H1 (cell line): ENCODE measurements around the gene TNS1. TPM values are rescaled to one million over a fixed set of nuclear protein-coding genes. Genes with fewer than 3 reads are reported as not detected.

Experiments used
- CTCF ChIA-PET: fragments of 300-600 bp; sonication (Branson Sonifier 250); formaldehyde crosslinking; loops from one replicate; lab custom pipeline; 2021; ENCODE audit not compliant: partially characterized antibody; lab: Charles Lee
- POLR2A ChIA-PET: fragments of 300-600 bp; sonication (Branson Sonifier 250); formaldehyde crosslinking; loops from one replicate; lab custom pipeline; 2021; ENCODE audit warnings: inconsistent platforms; ENCODE audit not compliant: partially characterized antibody; lab: Charles Lee
- DNase-seq, 2 experiments: peaks; one replicate each; pipeline versions ENCODE4 v3.0.0 to v3.0.0-alpha.2; 2010 to 2022; ENCODE audit warnings: low spot score in 2 of 2, low read depth in 1 of 2, mixed read lengths in 1 of 2
- FAIRE-seq: peaks from 2 replicates; lab custom pipeline; 2011; peaks lifted over from hg19 to GRCh38; lab: Jason Lieb, UNC
- H2AFZ ChIP-seq: 2 replicates; pipeline ENCODE4 v1.8.1; 2012; ENCODE audit warnings: low read length, inconsistent platforms
- H2AK5ac ChIP-seq: 2 replicates; pipeline ENCODE4 v1.6.1; 2013; ENCODE audit warnings: low read depth, low read length
- H2BK120ac ChIP-seq: replicated peaks from 2 replicates; pipeline ENCODE3; 2013; ENCODE audit warnings: low read depth, low read length, inconsistent platforms
- H2BK12ac ChIP-seq: 2 replicates; pipeline ENCODE4 v1.6.1; 2013; ENCODE audit warnings: low read depth, low read length
- H2BK15ac ChIP-seq: 2 replicates; pipeline ENCODE4 v1.6.1; 2013; ENCODE audit warnings: low read length
- H2BK20ac ChIP-seq: 2 replicates; pipeline ENCODE4 v1.6.1; 2013; ENCODE audit warnings: low read length
- H2BK5ac ChIP-seq: 2 replicates; pipeline ENCODE4 v1.6.1; 2013; ENCODE audit warnings: low read depth, low read length
- H3K14ac ChIP-seq: 2 replicates; pipeline ENCODE4 v1.6.1; 2013; ENCODE audit warnings: inconsistent platforms; ENCODE audit not compliant: insufficient read length
- H3K18ac ChIP-seq: 2 replicates; pipeline ENCODE4 v1.6.1; 2013; ENCODE audit warnings: low read length; ENCODE audit errors: extremely low read depth
- H3K23ac ChIP-seq: 2 replicates; pipeline ENCODE4 v1.6.1; 2013; ENCODE audit warnings: inconsistent platforms; ENCODE audit not compliant: insufficient read length
- H3K23me2 ChIP-seq: 2 replicates; pipeline ENCODE4 v1.6.1; 2013; ENCODE audit warnings: low read depth, low read length
- H3K27ac ChIP-seq: 2 replicates; pipeline ENCODE4 v1.6.1; 2011; ENCODE audit warnings: low read depth, low read length, inconsistent platforms
- H3K27me3 ChIP-seq, 4 experiments: replicated peaks in 1 of 4; 1 replicate in 1 of 4; 2 replicates in 3 of 4; pipeline versions ENCODE4 v1.6.1 to v1.8.1; 2011 to 2013; ENCODE audit warnings: low read length in 3 of 4, mild to moderate bottlenecking in 3 of 4, inconsistent platforms in 2 of 4, mixed read lengths in 2 of 4, moderate library complexity in 1 of 4; ENCODE audit not compliant: control insufficient read depth in 3 of 4, insufficient read depth in 3 of 4; ENCODE audit errors: extremely low read depth in 1 of 4
- H3K36me3 ChIP-seq, 4 experiments: 2 replicates each; pipeline versions ENCODE4 v1.6.1 to v1.8.1; 2011 to 2013; ENCODE audit warnings: mild to moderate bottlenecking in 4 of 4, low read length in 3 of 4, moderate library complexity in 2 of 4, control low read depth in 1 of 4, inconsistent platforms in 1 of 4; ENCODE audit not compliant: insufficient read depth in 4 of 4, control insufficient read depth in 2 of 4
- H3K4ac ChIP-seq: replicated peaks from 2 replicates; pipeline ENCODE3; 2013; ENCODE audit warnings: low read length, low read depth, mixed read lengths, inconsistent platforms; ENCODE audit not compliant: insufficient read length
- H3K4me1 ChIP-seq, 4 experiments: replicated peaks in 1 of 4; 1 replicate in 1 of 4; 2 replicates in 3 of 4; pipeline versions ENCODE4 v1.6.1 to v1.8.1; 2011 to 2013; ENCODE audit warnings: low read length in 3 of 4, inconsistent platforms in 2 of 4, mixed read lengths in 1 of 4; ENCODE audit not compliant: insufficient read depth in 4 of 4, control insufficient read depth in 3 of 4
- H3K4me2 ChIP-seq, 2 experiments: 2 replicates each; pipeline versions ENCODE4 v1.6.1 to v1.8.1; 2011 to 2013; ENCODE audit warnings: low read depth in 2 of 2, low read length in 2 of 2, control low read depth in 1 of 2, inconsistent platforms in 1 of 2, mild to moderate bottlenecking in 1 of 2; ENCODE audit not compliant: insufficient read depth in 1 of 2
- H3K4me3 ChIP-seq, 4 experiments: fragments of 200-600, 300-600 bp in 1 of 4; sonication (generic), shearing (Covaris generic), sonication (Bioruptor Twin) in 1 of 4; 2 replicates each; pipeline versions ENCODE4 v1.5.1 to v1.8.1; 2011 to 2016; ENCODE audit warnings: low read length in 4 of 4, low read depth in 3 of 4, control low read depth in 2 of 4, inconsistent platforms in 2 of 4, mild to moderate bottlenecking in 2 of 4, mixed read lengths in 1 of 4, moderate library complexity in 1 of 4; ENCODE audit not compliant: insufficient read depth in 2 of 4; ENCODE audit errors: extremely low read depth in 1 of 4
- H3K56ac ChIP-seq: replicated peaks from 2 replicates; pipeline ENCODE3; 2013; ENCODE audit warnings: low read depth, mild to moderate bottlenecking, mixed read lengths, low read length, inconsistent platforms; ENCODE audit not compliant: insufficient read length
- H3K79me1 ChIP-seq: 2 replicates; pipeline ENCODE4 v1.6.1; 2013; ENCODE audit warnings: low read depth, low read length, control low read depth
- H3K79me2 ChIP-seq, 2 experiments: 2 replicates each; pipeline versions ENCODE4 v1.6.1 to v1.8.1; 2012 to 2013; ENCODE audit warnings: low read length in 2 of 2, mild to moderate bottlenecking in 2 of 2, inconsistent platforms in 1 of 2; ENCODE audit not compliant: insufficient read depth in 2 of 2, control insufficient read depth in 1 of 2
- H3K9ac ChIP-seq, 4 experiments: replicated peaks in 1 of 4; 1 replicate in 1 of 4; 2 replicates in 3 of 4; pipeline versions ENCODE4 v1.6.1 to v1.8.1; 2011 to 2013; ENCODE audit warnings: low read depth in 3 of 4, low read length in 3 of 4, control low read depth in 2 of 4, mild to moderate bottlenecking in 2 of 4, moderate library complexity in 2 of 4, inconsistent platforms in 1 of 4; ENCODE audit errors: extremely low read depth in 1 of 4
- H3K9me3 ChIP-seq, 2 experiments: 2 replicates each; pipeline versions ENCODE4 v1.6.1 to v1.8.1; 2012 to 2013; ENCODE audit warnings: mild to moderate bottlenecking in 2 of 2, moderate library complexity in 2 of 2, control low read depth in 1 of 2, inconsistent platforms in 1 of 2, low read depth in 1 of 2, low read length in 1 of 2, mixed read lengths in 1 of 2; ENCODE audit not compliant: insufficient read depth in 2 of 2
- H4K20me1 ChIP-seq, 2 experiments: replicated peaks in 1 of 2; 2 replicates each; pipeline versions ENCODE3 to v1.8.1; 2011 to 2013; ENCODE audit warnings: inconsistent platforms in 2 of 2, low read length in 2 of 2, mild to moderate bottlenecking in 1 of 2; ENCODE audit not compliant: insufficient read depth in 2 of 2, control insufficient read depth in 1 of 2
- H4K5ac ChIP-seq: 2 replicates; pipeline ENCODE4 v1.6.1; 2013; ENCODE audit warnings: low read length, low read depth, mixed read lengths, inconsistent platforms; ENCODE audit not compliant: insufficient read length
- H4K8ac ChIP-seq: 2 replicates; pipeline ENCODE4 v1.8.0; 2013; ENCODE audit warnings: mild to moderate bottlenecking, moderate library complexity, low read length, inconsistent platforms; ENCODE audit not compliant: insufficient read depth; ENCODE audit errors: extremely low read depth
- H4K91ac ChIP-seq: replicated peaks from 2 replicates; pipeline ENCODE3; 2013; ENCODE audit warnings: low read length, mixed read lengths, inconsistent platforms; ENCODE audit not compliant: insufficient read length
- GTF2F1 ChIP-seq: IDR thresholded peaks from 2 replicates; pipeline ENCODE4 v1.6.1; 2012; ENCODE audit warnings: low read depth, low read length, improper control_type of control experiment, borderline replicate concordance
- KDM4A ChIP-seq: IDR thresholded peaks from one replicate; pipeline ENCODE4 v1.7.1; 2012; ENCODE audit warnings: low read depth, mild to moderate bottlenecking, moderate library complexity, low read length, inconsistent platforms; ENCODE audit not compliant: severe bottlenecking
- WGBS, 2 experiments: shearing (Covaris generic) in 1 of 2; methylation state at CpG; one replicate each; pipeline versions ENCODE4 v1.1.6 to v1.1.7; 2013 to 2015; ENCODE audit warnings: low lambda C conversion rate in 2 of 2, mixed read lengths in 2 of 2, inconsistent platforms in 1 of 2, low coverage in 1 of 2, missing lambda C conversion rate in 1 of 2; ENCODE audit not compliant: insufficient replicate concordance in 2 of 2, insufficient coverage in 1 of 2, insufficient read length in 1 of 2; ENCODE audit errors: extremely low coverage in 1 of 2, missing lambda C conversion rate in 1 of 2; 5-methylcytosine and 5-hydroxymethylcytosine counted together
- polyA plus RNA-seq, 7 experiments: library from polyadenylated mRNA; depleted of rRNA in 3 of 7; stranded (reverse) in 5 of 7; unstranded in 2 of 7; fragments of >200 nt in 5 of 7; fragments of 200-250 nt in 2 of 7; gene quantifications; 1 replicate in 5 of 7; 2 replicates in 1 of 7; 4 replicates in 1 of 7; pipeline versions ENCODE4 v1.2.1 to v1.2.3, GENCODE V29; 2011 to 2013; ENCODE audit warnings: missing spikeins in 2 of 7, mixed read lengths in 2 of 7
- total RNA-seq: library from RNA; stranded (reverse); fragmentation: NEBNext Ultra II Directional; extraction: Animal tissue kit (Norgen Biotek cat#: 25700); gene quantifications from 2 replicates; pipeline ENCODE4 v1.2.1, GENCODE V29; 2021
- TF ChIP-seq, protein P1 (sequence below): IDR thresholded peaks from 2 replicates; pipeline ENCODE4 v1.6.1; 2011; ENCODE audit warnings: low read length, improper control_type of control experiment
- TF ChIP-seq, protein P2 (sequence below): IDR thresholded peaks from 2 replicates; pipeline ENCODE4 v1.6.1; 2012; ENCODE audit warnings: inconsistent platforms

Gene TNS1
- total and polyA plus RNA-seq, 2 of the 8 experiments (the other 6 are each of a cell fraction or from before 2014, with no cell fraction given), result 1.5 to 5.1 TPM

- Histone ChIP-seq H3K18ac (no peak overlapping the region), H2AFZ (no peak overlapping the region), H2BK15ac (no peak overlapping the region), H2BK120ac (no peak overlapping the region), H2BK12ac (no peak overlapping the region), H3K9ac (no peak overlapping the region), H2BK20ac (no peak overlapping the region), H4K5ac (no peak overlapping the region), H3K79me2 (no peaks in the 10 kb centered on the region), H2AK5ac (no peak overlapping the region), H3K23ac (no peak overlapping the region), H3K23me2 (no peaks in the 10 kb centered on the region), H4K91ac (no peak overlapping the region), H4K8ac (no peak overlapping the region), H3K79me1 (no peaks in the 10 kb centered on the region)
- 86% methylated on average over 11 of the region's 11 CpGs; no CpG with 5 or more reads in 1 of the 2 experiments for WGBS, 2 experiments
- CTCF ChIA-PET, result interaction anchor here (1.2 to 22.4 kb wide), 7 partner anchors 8 to 208 kb away, joined by 3 to 480 read pairs (median 26); no protein-coding TSS in a partner anchor
- no peak for DNase-seq
- TF ChIP-seq GTF2F1 (no peak), KDM4A (no peak)
- TF ChIP-seq, protein P1, sequence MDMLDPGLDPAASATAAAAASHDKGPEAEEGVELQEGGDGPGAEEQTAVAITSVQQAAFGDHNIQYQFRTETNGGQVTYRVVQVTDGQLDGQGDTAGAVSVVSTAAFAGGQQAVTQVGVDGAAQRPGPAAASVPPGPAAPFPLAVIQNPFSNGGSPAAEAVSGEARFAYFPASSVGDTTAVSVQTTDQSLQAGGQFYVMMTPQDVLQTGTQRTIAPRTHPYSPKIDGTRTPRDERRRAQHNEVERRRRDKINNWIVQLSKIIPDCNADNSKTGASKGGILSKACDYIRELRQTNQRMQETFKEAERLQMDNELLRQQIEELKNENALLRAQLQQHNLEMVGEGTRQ, result no peak
- TF ChIP-seq, protein P2, sequence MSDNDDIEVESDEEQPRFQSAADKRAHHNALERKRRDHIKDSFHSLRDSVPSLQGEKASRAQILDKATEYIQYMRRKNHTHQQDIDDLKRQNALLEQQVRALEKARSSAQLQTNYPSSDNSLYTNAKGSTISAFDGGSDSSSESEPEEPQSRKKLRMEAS, result no peak
- TF ChIP-seq, all 59 proteins: peak for 0
- peaks cover 0 to 26% (median 13%) of the 10 kb centered on the region in 4 experiments; a peak in 6 of 7 replicates for H3K4me1 ChIP-seq
- H3K27me3 ChIP-seq, result peaks cover 0 to 2% (median 0%) of the 10 kb centered on the region in 4 experiments; a peak in 2 of 7 replicates
- no peak overlapping the region for H3K56ac ChIP-seq
- H3K9me3 ChIP-seq, result no peaks in the 10 kb centered on the region
- H3K4me2 ChIP-seq, result no peak overlapping the region
- H4K20me1 ChIP-seq, result no peaks in the 10 kb centered on the region
- H2BK5ac ChIP-seq, result no peak overlapping the region
- no peak overlapping the region for H3K27ac ChIP-seq
- no peak overlapping the region for H3K4ac ChIP-seq
- FAIRE-seq, result no peak
- POLR2A ChIA-PET, result no interaction called here
- no peak overlapping the region for H3K4me3 ChIP-seq
- no peak overlapping the region for H3K14ac ChIP-seq
- no peaks in the 10 kb centered on the region for H3K36me3 ChIP-seq
Observed at GRCh38 chr2:217997510-217997909, 5.3 kb downstream of the TNS1 start.
